ENCODE results near the gene FRZB. TPM values are rescaled to one million over a fixed set of nuclear protein-coding genes. Genes with fewer than 3 reads are reported as not detected.
"Not testable (repeated sequence)": the region's sequence is repeated elsewhere in the genome, so short reads cannot be mapped to it uniquely, and the experiment has no call there.

The FRZB gene
- total RNA-seq, 4 donors from 2014 or later, result 3.0 to 9.1 (median 4.5) TPM

DNA sequence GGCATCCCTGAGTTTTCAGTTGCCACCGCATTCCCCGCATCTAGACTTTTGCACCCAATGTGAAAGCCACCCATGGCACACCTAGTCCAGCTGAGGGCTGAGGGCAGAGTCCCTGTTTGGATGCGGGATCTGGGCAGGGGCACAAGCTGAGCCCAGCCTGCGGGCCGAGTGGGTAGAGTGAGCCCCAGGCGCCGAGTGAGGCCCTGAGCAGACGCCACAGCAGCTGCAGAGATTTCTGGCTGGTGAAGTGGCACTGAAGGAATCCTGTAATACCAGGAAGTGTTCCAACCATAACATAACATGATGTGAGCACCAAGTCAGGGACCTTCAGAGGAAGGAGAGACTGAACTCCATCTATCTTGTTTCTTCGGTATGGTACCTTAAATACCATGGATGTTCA lies 27.7 kb upstream of the FRZB start:
- no peak for TF ChIP-seq POLR2A (IDR thresholded peaks at IDR 0.05)
- TF ChIP-seq, protein P1, sequence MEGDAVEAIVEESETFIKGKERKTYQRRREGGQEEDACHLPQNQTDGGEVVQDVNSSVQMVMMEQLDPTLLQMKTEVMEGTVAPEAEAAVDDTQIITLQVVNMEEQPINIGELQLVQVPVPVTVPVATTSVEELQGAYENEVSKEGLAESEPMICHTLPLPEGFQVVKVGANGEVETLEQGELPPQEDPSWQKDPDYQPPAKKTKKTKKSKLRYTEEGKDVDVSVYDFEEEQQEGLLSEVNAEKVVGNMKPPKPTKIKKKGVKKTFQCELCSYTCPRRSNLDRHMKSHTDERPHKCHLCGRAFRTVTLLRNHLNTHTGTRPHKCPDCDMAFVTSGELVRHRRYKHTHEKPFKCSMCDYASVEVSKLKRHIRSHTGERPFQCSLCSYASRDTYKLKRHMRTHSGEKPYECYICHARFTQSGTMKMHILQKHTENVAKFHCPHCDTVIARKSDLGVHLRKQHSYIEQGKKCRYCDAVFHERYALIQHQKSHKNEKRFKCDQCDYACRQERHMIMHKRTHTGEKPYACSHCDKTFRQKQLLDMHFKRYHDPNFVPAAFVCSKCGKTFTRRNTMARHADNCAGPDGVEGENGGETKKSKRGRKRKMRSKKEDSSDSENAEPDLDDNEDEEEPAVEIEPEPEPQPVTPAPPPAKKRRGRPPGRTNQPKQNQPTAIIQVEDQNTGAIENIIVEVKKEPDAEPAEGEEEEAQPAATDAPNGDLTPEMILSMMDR (IDR thresholded peaks at IDR 0.05), result no peak
- H3K27me3 ChIP-seq, result no peaks in the 10 kb centered on the region
- no peak for DNase-seq
- no peak overlapping the region for H3K4me3 ChIP-seq
- no peaks in the 10 kb centered on the region for H3K4me1 ChIP-seq
- no peaks in the 10 kb centered on the region for H3K36me3 ChIP-seq
- no peaks in the 10 kb centered on the region for H3K9me3 ChIP-seq
- no peak overlapping the region for H3K27ac ChIP-seq

DNA sequence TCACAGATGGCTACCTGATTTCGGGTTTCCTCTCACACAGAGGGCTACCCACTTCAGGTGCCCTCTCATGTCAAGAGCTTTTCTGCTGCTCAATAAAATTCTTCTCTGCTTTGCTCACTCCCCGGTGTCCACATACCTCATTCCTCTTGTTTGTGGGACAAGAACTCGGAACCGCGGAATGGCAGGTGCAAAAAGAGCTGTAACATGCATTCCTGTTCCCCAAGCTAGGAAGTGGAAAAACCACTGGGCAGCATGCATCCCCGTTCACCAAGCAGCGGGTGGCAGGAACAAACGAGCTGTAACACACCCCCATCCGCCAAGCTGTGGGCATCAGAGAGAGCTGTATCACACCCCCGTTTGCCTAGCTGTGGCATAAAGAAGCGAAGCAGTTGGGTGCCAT lies 27.2 kb upstream of the FRZB start:
- H3K36me3 ChIP-seq, result no peaks in the 10 kb centered on the region

DNA sequence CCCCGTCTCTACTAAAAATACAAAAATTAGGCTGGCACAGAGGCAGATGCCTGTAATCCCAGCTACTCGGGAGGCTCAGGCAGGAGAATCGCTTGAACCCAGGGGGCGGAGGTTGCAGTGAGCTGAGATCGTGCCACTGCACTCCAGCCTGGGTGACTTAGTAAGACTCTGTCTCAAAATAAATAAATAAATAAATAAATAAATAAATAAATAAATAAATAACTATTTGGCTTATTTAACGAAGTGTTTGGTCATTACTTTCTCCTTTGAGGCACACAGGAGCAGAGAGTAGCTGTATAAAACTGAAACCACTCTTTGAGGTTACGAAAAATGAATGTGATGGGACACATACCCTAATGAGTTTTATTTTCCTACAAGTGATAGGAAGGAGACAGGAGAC lies 26.6 kb upstream of the FRZB start:
- H3K4me3 ChIP-seq, H3K36me3 ChIP-seq, H3K27me3 ChIP-seq, DNase-seq, H3K9me3 ChIP-seq, H3K4me1 ChIP-seq, H3K27ac ChIP-seq: not testable (repeated sequence)

More for the DNA sequence above, 27.2 kb upstream of the FRZB start:
- Histone ChIP-seq H3K4me3 (no peak overlapping the region), H3K27ac (no peak overlapping the region), H3K9me3 (no peaks in the 10 kb centered on the region), H3K27me3 (no peaks in the 10 kb centered on the region), H3K4me1 (no peaks in the 10 kb centered on the region)
- TF ChIP-seq, protein P1 (IDR thresholded peaks at IDR 0.05), result no peak
- no peak for TF ChIP-seq POLR2A (IDR thresholded peaks at IDR 0.05)
- DNase-seq, result no peak

DNA sequence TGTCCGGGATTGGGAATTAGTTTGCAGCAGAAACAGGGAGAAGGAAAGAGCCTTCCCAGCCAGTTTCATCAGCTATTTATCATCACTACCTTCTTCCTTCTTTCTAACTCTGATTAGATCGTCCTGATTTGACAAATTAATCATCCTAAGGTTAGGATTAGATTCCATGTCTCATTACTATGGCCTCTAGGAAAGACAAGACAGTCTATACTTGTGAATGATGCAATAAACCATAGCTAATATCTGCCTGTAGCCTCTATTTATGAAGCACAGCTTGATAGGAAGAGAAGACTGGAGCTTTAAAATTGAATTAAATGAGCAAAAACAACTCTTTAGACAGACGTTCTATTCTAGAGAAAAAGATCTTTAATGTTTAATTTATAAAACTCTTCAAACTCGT lies 25.2 kb upstream of the FRZB start:
- H3K27ac ChIP-seq, result no peak overlapping the region
- no peak for DNase-seq
- H3K9me3 ChIP-seq, result no peaks in the 10 kb centered on the region
- TF ChIP-seq, protein P1 (IDR thresholded peaks at IDR 0.05), result no peak
- no peak for TF ChIP-seq POLR2A (IDR thresholded peaks at IDR 0.05)
- H3K4me1 ChIP-seq, result no peaks in the 10 kb centered on the region
- H3K27me3 ChIP-seq, result no peaks in the 10 kb centered on the region
- H3K4me3 ChIP-seq, result no peak overlapping the region
- H3K36me3 ChIP-seq, result no peaks in the 10 kb centered on the region

DNA sequence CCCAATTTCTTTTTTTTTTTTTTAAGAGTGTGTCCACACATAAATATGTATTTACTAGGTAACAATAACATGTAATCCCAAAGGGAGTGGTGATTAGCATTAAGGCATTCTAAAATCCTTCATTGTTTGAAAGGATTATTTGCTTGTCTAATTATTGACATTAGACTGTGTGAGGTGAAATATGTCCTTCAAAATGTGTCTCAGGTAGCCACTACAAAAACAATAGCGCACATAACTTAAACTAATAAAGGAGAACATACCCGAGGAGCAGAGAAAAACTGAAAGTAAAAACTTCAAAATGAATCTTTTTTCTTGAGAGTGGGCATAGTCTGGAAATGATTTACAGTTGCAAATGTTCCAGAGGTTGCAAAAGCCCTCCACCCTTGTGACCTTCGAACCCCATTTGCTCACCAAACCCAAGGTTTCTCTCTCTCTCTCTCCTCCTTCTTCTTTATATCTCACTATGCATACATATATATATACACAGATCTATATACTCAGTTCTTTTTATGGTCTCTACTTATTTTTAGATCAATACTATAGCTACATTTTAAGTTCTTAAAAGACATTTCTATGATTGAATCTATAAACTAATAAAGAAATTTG lies 24.4 kb upstream of the FRZB start:
- Histone ChIP-seq H3K4me3 (no peak overlapping the region), H3K9me3 (no peaks in the 10 kb centered on the region), H3K4me1 (no peaks in the 10 kb centered on the region), H3K27ac (no peak overlapping the region), H3K27me3 (no peaks in the 10 kb centered on the region), H3K36me3 (no peaks in the 10 kb centered on the region)
- TF ChIP-seq, protein P1 (IDR thresholded peaks at IDR 0.05), result no peak
- TF ChIP-seq POLR2A (IDR thresholded peaks at IDR 0.05), result no peak
- DNase-seq, result no peak

DNA sequence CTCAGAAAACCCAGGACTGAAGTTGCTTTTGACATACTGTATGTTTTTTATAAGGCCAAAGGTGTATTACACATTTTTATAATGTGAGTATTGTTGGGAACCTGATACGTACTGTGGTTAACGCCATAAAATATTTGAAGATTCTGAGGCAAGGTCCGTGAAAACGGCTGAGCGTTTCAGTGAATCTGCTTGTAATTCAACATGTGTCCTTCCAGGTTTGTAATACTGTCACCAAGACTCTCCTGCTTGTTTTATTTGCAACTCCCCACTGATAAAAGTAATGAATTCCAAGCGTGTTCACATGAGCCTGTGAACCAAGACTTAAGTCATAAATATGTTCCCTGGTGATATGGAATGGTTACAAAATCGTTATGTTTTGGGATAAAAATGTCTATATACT lies 23.9 kb upstream of the FRZB start:
- Histone ChIP-seq H3K27ac (no peak overlapping the region), H3K36me3 (no peaks in the 10 kb centered on the region), H3K9me3 (no peaks in the 10 kb centered on the region), H3K4me3 (no peak overlapping the region), H3K4me1 (no peaks in the 10 kb centered on the region), H3K27me3 (no peaks in the 10 kb centered on the region)
- TF ChIP-seq, protein P1 (IDR thresholded peaks at IDR 0.05), result no peak
- TF ChIP-seq POLR2A (IDR thresholded peaks at IDR 0.05), result no peak
- no peak for DNase-seq
